22Rv1 (cell line): ENCODE measurements around the gene UACA.

ENCODE experiments used
- ZFX ChIP-seq: fragments of 450-650 bp; IDR thresholded peaks from 2 replicates; pipeline ENCODE4 v1.6.1; 2017; ENCODE audit warnings: antibody characterized with exemption, borderline replicate concordance
- TF ChIP-seq, protein P1 (sequence below): fragments of 450-650 bp; IDR thresholded peaks from 2 replicates; pipeline ENCODE4 v1.5.1; 2017; ENCODE audit warnings: mild to moderate bottlenecking

DNA sequence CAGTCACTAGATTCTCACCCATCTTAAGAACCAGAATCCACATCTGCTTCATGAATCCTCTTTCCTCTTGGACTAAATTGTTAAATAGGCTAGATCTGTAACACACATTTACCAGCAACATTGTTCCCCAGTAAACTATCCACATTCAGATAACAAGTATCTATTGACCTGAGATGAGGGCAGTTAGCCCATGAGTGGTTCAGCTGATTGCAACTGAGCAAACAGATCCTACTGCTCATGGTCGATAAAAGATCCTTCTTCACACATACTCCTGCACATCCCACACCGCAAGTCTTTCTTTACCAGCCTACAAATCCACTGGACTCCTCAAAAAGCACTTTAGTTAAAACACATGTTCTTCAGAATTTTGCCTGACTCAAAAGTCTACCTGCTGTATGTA lies 59.2 kb downstream of the UACA start:
- no peak for TF ChIP-seq ZFX
- TF ChIP-seq, protein P1, sequence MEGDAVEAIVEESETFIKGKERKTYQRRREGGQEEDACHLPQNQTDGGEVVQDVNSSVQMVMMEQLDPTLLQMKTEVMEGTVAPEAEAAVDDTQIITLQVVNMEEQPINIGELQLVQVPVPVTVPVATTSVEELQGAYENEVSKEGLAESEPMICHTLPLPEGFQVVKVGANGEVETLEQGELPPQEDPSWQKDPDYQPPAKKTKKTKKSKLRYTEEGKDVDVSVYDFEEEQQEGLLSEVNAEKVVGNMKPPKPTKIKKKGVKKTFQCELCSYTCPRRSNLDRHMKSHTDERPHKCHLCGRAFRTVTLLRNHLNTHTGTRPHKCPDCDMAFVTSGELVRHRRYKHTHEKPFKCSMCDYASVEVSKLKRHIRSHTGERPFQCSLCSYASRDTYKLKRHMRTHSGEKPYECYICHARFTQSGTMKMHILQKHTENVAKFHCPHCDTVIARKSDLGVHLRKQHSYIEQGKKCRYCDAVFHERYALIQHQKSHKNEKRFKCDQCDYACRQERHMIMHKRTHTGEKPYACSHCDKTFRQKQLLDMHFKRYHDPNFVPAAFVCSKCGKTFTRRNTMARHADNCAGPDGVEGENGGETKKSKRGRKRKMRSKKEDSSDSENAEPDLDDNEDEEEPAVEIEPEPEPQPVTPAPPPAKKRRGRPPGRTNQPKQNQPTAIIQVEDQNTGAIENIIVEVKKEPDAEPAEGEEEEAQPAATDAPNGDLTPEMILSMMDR = no peak
